ENCODE measurements around the gene ZNF584. TPM values are rescaled to one million over a fixed set of nuclear protein-coding genes. Genes with fewer than 3 reads are reported as not detected.
"Not testable (repeated sequence)": the region's sequence is repeated elsewhere in the genome, so short reads cannot be mapped to it uniquely, and the experiment has no call there.

Gene ZNF584
- total RNA-seq, 1 donor from 2014 or later, result 11.2 TPM

GRCh38 chr19:58400916-58401839 is 7.3 kb upstream of the ZNF584 start:
- Mint-ChIP-seq H3K27me3 (ENCODE audit: low read depth) (peaks cover 5% of the 10 kb centered on the region), H3K27ac (peak overlapping the region; percentile 58), H3K36me3 (ENCODE audit: low read depth) (peaks cover under 1% of the 10 kb centered on the region), H3K4me1 (ENCODE audit: low read depth) (peaks cover 12% of the 10 kb centered on the region), H3K9me3 (no peaks in the 10 kb centered on the region), H3K4me3 (ENCODE audit: low read depth) (peak overlapping the region; percentile 80)
- intact Hi-C loops (cut with micrococcal nuclease), result loop anchor here (1.0 to 5.0 kb wide), 5 partner anchors 20 to 113 kb away; partner anchors contain the start of genes ZNF132, ZNF497, ZNF837 and ZSCAN22
- peak; percentile 99 for DNase-seq (ENCODE audit: low spot score)

- H3K27me3 Mint-ChIP-seq (ENCODE audit: low read depth), result peaks cover 5% of the 10 kb centered on the region
- no peak overlapping the region for H3K27ac Mint-ChIP-seq
- H3K4me3 Mint-ChIP-seq (ENCODE audit: low read depth), result peak overlapping the region; percentile 80
- no peak for DNase-seq (ENCODE audit: low spot score)
- H3K4me1 Mint-ChIP-seq (ENCODE audit: low read depth), result peaks cover 16% of the 10 kb centered on the region
- H3K36me3 Mint-ChIP-seq (ENCODE audit: low read depth), result no peaks in the 10 kb centered on the region
- intact Hi-C loops (cut with micrococcal nuclease), result loop anchor here (1.0 to 5.0 kb wide), 5 partner anchors 21 to 112 kb away; partner anchors contain the start of genes ZNF132, ZNF497, ZNF837 and ZSCAN22
- no peaks in the 10 kb centered on the region for H3K9me3 Mint-ChIP-seq
Observed at GRCh38 chr19:58401840-58402421, 6.5 kb upstream of the ZNF584 start.

GRCh38 chr19:58403920-58404478 is 4.5 kb upstream of the ZNF584 start:
- not testable (repeated sequence) for DNase-seq (ENCODE audit: low spot score); H3K4me3 Mint-ChIP-seq (ENCODE audit: low read depth); H3K27ac Mint-ChIP-seq; H3K36me3 Mint-ChIP-seq (ENCODE audit: low read depth); H3K27me3 Mint-ChIP-seq (ENCODE audit: low read depth); H3K9me3 Mint-ChIP-seq
- peaks cover 27% of the 10 kb centered on the region for H3K4me1 Mint-ChIP-seq (ENCODE audit: low read depth)
- intact Hi-C loops (cut with micrococcal nuclease), result loop anchor here (5.0 kb wide), 1 partner anchor 77 kb away; the partner anchor contains the start of gene ZSCAN22

GRCh38 chr19:58406818-58407657 is 1.4 kb upstream of the ZNF584 start:
- H3K4me3 Mint-ChIP-seq (ENCODE audit: low read depth), result peak overlapping the region; percentile 85
- intact Hi-C loops (cut with micrococcal nuclease), result loop anchor here (5.0 kb wide), 1 partner anchor 225 kb away; the partner anchor contains the start of gene ZNF274
- H3K27ac Mint-ChIP-seq, result peak overlapping the region; percentile 90
- no peaks in the 10 kb centered on the region for H3K27me3 Mint-ChIP-seq (ENCODE audit: low read depth)
- no peak for DNase-seq (ENCODE audit: low spot score)
- H3K36me3 Mint-ChIP-seq (ENCODE audit: low read depth), result peaks cover 3% of the 10 kb centered on the region
- H3K9me3 Mint-ChIP-seq, result no peaks in the 10 kb centered on the region
- H3K4me1 Mint-ChIP-seq (ENCODE audit: low read depth), result peaks cover 35% of the 10 kb centered on the region

DNA sequence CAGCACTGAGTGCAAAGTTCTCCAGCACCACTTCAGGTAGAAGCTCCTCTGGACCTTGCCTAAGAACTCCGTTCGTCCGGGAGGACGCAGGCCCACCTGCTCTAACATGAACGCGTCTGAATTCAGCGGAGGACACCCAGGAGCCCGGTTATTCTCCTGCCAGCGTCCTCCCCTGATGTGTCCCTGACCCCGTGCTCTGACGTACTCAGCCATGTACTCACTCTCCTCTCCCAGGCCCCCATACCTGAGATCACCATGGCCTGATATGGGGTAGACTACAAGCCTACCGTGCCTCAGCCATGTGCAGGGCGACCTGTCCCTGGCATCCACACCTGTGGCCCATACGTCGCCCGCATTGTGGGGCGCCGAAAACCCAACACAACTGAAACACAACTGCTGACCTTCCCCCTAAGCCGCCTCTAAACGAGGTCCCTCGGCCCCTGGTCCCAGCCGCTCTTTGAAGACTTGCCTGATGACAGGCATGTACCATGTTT is 744 bp upstream of the ZNF584 start:
- Mint-ChIP-seq H3K4me1 (ENCODE audit: low read depth) (peaks cover 35% of the 10 kb centered on the region), H3K27ac (peak overlapping the region; percentile 90), H3K9me3 (peaks cover 3% of the 10 kb centered on the region), H3K4me3 (ENCODE audit: low read depth) (peak overlapping the region; percentile 85), H3K36me3 (ENCODE audit: low read depth) (peaks cover 7% of the 10 kb centered on the region), H3K27me3 (ENCODE audit: low read depth) (no peaks in the 10 kb centered on the region)
- no peak for DNase-seq (ENCODE audit: low spot score)
- intact Hi-C loops (cut with micrococcal nuclease), result loop anchor here (1.0 to 5.0 kb wide), 8 partner anchors 20 to 225 kb away; partner anchors contain the start of genes ERVK3-1, RPS5, ZNF274 and ZNF324B

DNA sequence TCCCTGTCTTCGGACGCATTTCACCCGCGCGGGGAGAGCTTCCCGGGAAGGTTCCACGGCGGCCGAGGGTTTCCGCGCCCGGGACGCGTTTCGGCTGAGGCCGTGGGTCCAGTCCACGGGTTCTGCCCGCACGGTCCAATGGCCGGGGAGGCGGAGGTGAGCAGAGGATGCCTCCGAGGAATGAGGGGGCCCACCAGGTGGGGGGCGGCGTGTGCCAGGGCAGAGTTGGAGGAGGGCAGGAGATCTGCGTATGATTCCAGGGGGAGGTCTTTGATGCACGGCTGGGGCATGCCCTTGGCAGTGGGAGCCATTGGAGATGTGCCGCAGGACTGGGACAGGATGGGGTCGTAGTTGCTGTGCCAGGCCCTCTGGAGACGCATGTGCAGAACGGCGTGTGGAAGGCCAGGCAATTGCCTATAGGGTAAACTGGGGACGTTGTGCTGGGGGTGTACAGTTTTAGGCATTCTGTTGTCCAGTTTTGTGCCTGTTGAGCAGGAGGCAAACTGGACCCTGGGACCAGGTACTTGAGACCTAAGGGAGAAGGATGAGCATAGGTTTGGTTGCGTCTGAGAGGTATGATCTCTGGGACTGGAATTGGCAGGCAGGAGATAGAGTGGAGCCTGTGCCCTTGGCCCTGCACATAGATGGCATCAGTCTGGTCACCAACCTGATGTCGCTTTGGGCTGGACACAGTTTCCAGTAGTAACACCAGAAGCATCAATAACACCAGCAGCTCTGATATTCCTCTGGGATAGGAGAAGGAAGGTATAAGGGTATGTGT is 751 bp downstream of the ZNF584 start:
- Mint-ChIP-seq H3K9me3 (peaks cover 6% of the 10 kb centered on the region), H3K4me1 (ENCODE audit: low read depth) (peaks cover 27% of the 10 kb centered on the region), H3K27me3 (ENCODE audit: low read depth) (no peaks in the 10 kb centered on the region), H3K27ac (peak overlapping the region; percentile 36), H3K36me3 (ENCODE audit: low read depth) (peaks cover 13% of the 10 kb centered on the region), H3K4me3 (ENCODE audit: low read depth) (peak overlapping the region; percentile 85)
- DNase-seq (ENCODE audit: low spot score), result no peak
- intact Hi-C loops (cut with micrococcal nuclease), result loop anchor here (2.0 to 5.0 kb wide), 3 partner anchors 68 to 227 kb away; partner anchors contain the start of genes ERVK3-1, ZNF274 and ZNF446

GRCh38 chr19:58416604-58417003 is 8.2 kb downstream of the ZNF584 start:
- Mint-ChIP-seq H3K4me3 (ENCODE audit: low read depth) (no peak overlapping the region), H3K9me3 (peaks cover 34% of the 10 kb centered on the region), H3K4me1 (ENCODE audit: low read depth) (no peaks in the 10 kb centered on the region), H3K27ac (no peak overlapping the region), H3K27me3 (ENCODE audit: low read depth) (no peaks in the 10 kb centered on the region), H3K36me3 (ENCODE audit: low read depth) (peaks cover 66% of the 10 kb centered on the region)
- DNase-seq (ENCODE audit: low spot score), result no peak
- intact Hi-C loops (cut with micrococcal nuclease), result no loop called here

- Mint-ChIP-seq H3K36me3 (ENCODE audit: low read depth) (peaks cover 68% of the 10 kb centered on the region), H3K4me3 (ENCODE audit: low read depth) (no peak overlapping the region), H3K27me3 (ENCODE audit: low read depth) (no peaks in the 10 kb centered on the region), H3K27ac (no peak overlapping the region), H3K9me3 (peaks cover 36% of the 10 kb centered on the region), H3K4me1 (ENCODE audit: low read depth) (no peaks in the 10 kb centered on the region)
- intact Hi-C loops (cut with micrococcal nuclease), result no loop called here
- DNase-seq (ENCODE audit: low spot score), result no peak
Observed at GRCh38 chr19:58417071-58417470, 8.6 kb downstream of the ZNF584 start.

- Mint-ChIP-seq H3K27me3 (ENCODE audit: low read depth) (no peaks in the 10 kb centered on the region), H3K36me3 (ENCODE audit: low read depth) (peaks cover 29% of the 10 kb centered on the region), H3K27ac (no peak overlapping the region), H3K4me3 (ENCODE audit: low read depth) (no peak overlapping the region), H3K4me1 (ENCODE audit: low read depth) (no peaks in the 10 kb centered on the region), H3K9me3 (peaks cover 86% of the 10 kb centered on the region)
- intact Hi-C loops (cut with micrococcal nuclease), result no loop called here
- DNase-seq (ENCODE audit: low spot score), result no peak
Observed at GRCh38 chr19:58428617-58429016, 20.2 kb downstream of the ZNF584 start.

DNA sequence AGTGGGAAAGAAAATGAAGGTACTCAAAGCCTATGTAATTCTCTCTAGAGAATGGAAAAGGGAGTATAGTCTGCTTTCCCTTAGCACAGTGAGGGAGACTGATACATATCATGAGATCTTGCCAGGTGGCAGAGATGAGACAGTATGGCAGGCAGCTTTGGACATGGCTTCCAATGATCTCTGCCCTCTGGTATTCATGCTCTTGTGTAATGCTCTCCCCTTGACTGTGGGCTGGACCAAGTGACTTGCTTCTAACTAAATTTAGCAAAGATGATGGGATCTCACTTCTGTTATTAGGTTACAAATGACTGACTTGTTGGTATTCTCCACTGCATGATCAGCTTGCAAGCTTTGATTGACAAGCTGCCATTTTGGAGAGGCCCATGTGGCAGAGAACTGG is 21.3 kb downstream of the ZNF584 start:
- Mint-ChIP-seq H3K4me1 (ENCODE audit: low read depth) (no peaks in the 10 kb centered on the region), H3K36me3 (ENCODE audit: low read depth) (peaks cover 39% of the 10 kb centered on the region), H3K4me3 (ENCODE audit: low read depth) (no peak overlapping the region), H3K9me3 (peaks cover 90% of the 10 kb centered on the region), H3K27me3 (ENCODE audit: low read depth) (no peaks in the 10 kb centered on the region), H3K27ac (no peak overlapping the region)
- no peak for DNase-seq (ENCODE audit: low spot score)
- intact Hi-C loops (cut with micrococcal nuclease), result no loop called here

GRCh38 chr19:58434217-58434616 is 25.8 kb downstream of the ZNF584 start:
- DNase-seq (ENCODE audit: low spot score), result no peak
- peaks cover 76% of the 10 kb centered on the region for H3K36me3 Mint-ChIP-seq (ENCODE audit: low read depth)
- intact Hi-C loops (cut with micrococcal nuclease), result no loop called here
- peaks cover 89% of the 10 kb centered on the region for H3K9me3 Mint-ChIP-seq
- no peaks in the 10 kb centered on the region for H3K27me3 Mint-ChIP-seq (ENCODE audit: low read depth)
- H3K4me3 Mint-ChIP-seq (ENCODE audit: low read depth), result no peak overlapping the region
- peaks cover 6% of the 10 kb centered on the region for H3K4me1 Mint-ChIP-seq (ENCODE audit: low read depth)
- no peak overlapping the region for H3K27ac Mint-ChIP-seq

All from activated T-helper 2 cell treated with anti-CD3 and anti-CD28 coated beads, Interferon-gamma antibody, Interleukin-2, Interleukin-4, amounts not matched to agents 10 μg/mL and 5 μg/mL and 100 μg/mL, durations not matched to agents 14 hours and 24 hours and 36 hours (primary cell).